ENCODE data around the gene SPATA46.

SPATA46 gene

DNA sequence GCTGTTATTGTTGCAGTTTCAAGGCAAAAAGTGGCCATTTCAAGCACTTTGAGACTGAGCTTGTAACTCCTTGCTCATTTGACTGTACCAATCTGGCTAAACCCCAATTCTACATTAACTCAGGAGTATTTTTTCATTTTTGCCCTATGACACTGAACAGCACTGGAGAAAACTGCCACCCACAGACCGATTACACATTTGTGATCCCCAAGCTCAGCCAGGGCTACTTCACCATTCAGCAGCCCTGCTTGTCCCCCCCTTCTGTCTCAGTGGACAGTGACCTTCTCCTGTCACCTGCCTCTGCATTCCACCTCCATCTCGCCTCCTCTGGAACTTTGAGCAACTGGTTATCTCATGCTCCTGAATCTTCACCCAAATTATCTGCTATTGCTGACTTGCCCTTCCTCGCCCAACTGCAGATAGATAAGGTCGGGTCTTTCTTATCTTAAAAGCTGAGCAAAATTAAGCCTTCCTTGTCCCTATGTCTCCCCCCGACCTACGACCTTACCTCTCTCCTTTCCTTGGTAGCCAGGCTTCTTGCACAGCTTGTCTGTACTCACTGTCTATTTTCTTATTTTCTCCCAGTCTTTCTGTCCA, 25.3 kb downstream of the SPATA46 start:
- DNase-seq: no peak

DNA sequence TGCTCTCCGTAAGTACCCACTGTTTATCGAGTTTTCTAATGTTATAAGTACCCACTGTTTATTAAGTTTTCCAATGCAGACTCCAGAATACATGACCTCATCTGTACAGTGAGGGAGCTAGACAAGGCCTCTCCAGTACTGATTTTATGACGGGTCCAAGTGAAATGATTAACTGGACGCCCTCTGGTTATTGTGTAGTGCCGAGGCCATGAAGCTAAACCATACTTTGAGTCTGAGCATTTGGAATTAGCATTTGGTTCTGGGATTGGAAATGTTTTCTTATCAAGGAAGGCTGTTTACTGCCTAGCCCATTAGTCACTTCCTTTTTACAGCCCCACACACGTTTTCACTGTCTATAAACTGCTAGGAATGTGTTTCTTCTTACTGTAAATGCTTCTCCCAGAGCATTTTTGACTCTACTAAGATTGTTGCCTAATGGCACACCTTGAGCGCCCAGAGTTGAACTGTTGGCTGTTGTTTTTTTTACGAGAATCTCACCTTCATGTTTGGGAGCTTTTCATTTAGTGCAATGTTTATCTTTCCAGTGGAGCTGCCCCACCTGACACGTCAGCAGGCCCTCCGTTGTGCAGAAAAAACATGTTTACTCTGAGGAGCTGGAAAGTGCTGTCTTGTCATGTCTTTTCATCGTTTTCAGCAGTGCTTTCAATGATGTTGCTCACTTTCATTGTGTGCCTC, 26.9 kb downstream of the SPATA46 start:
- no peak for DNase-seq

DNA sequence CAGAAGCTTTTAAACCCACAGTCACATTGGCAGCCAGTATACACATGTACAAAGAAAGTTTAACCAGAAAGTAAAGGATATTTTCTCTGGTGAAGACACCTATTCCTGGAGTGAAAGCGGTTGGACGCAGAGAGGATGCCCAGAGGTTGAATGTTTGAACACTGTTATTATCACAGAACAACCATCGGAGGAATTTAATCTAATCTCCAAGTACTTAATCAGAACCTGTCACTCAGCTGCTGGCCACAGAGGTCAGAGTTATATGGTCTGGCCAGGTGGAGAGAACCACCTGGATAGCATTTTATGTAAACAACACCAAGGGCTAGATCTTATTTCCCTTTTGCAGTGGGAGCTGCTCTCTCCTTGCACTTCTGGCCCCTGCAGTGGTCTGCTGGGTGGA, 29.4 kb downstream of the SPATA46 start:
- DNase-seq: no peak

DNA sequence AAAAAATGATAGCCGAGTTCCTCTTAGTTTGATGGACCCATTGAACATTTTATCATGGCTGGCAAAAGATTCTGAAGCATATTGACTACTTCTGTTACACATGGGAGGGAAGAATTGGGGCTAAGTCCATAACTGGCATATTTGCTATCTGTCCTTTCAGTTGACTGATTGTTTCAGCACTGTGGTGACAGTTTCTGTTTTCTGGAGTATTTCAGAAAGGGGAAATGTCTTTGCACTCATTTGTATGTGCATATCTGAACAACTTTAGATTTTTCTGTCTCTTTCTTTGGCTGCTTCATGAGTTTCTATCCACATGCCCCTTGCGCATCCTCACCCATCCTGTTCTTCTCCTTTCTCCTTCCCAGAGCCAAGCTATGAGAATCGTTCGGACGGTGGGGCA, 33.2 kb downstream of the SPATA46 start:
- no peak for DNase-seq

DNA sequence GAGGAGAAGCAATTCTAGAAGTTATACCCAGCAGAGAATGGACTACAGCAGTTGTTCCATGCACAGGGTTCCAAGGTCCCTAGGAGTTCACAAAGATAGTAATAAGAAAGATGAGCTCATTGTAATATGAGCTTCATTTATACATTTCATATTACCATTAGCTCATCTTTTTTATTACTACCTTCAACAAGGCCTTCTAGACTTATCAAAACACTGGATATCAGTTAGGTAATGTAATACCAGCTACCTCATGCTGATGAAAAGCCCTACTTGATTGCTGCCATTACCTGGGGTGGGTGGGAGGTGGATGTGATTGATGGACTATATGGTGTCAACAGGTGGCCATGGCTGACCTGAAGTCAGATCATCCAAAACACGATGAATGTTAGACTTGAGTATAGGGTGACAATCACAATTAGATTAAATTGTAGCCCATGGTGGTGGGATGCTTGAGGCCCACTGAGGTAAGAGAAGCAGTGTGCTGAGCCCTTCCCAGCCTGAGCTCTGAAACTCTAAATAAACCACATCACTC, 34.1 kb downstream of the SPATA46 start:
- no peak for DNase-seq

DNA sequence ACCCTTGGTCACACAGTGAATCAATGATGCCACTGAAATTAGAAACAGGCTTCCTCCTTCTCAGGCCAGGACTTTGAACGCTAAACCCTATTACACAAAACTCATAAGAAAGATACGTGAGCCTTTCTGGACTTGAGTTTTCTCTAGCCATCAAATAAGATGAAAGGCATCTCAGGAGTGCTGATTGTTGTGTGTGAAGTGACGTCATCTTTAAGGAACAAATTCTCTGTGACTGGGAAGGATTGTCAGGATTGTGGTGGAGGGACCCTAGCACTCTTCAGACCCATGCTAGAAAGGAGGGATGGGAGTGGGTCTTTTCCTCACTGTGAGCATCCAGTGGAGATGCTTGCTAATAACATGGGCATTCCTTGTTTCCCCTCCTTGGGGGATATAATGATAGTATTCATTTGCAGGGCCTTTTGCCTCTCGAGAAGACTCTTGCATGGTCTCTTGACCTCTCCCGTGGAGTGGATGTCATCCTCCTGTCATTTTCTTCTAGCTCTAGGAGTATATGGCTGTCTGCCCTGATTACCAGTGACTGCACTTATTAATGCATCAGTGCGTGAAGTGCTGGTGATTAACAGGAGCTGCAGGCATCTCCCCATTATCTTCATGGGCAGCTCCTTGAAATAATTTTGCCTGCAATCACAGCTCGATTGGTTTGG, 39.9 kb downstream of the SPATA46 start:
- peak; percentile 76 for DNase-seq

DNA sequence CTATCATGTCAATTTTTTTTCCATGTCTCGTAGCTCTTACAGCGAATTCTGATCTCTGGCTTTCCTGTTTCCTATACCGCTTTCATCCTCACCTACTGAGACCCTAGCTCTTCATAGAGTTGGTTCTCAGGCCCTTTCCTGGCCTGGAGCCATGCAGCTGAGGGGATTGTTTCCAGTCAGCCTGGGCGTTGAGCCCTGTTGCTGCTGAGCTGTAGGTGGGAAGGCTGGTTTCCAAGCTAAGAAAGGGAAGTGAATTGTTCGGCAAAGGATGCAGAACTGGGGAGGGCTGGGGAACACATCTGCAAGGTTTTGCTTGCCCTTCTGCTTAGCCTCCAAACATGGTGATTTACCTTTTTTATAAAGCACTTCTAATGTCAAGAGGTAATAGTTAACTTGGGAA, 41.5 kb downstream of the SPATA46 start:
- no peak for DNase-seq

DNA sequence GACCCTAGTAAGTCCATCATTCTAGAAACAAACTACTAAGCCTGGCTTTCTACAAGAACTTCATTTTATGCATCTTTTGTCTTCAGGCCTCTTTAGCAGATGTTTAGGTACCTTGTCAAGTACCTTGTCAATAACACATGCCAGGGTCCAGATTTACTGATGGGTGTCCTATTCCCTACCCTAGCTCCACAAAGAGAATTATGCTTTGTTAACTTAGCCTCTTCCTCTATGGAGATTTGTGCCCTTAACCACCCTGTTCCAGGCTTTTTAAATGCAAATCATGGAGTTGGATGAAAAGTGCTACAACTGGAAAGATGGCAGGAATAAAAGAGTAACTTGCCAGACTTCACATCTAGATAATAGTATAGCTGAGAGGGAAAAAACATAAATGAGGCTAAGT, 42.7 kb downstream of the SPATA46 start:
- no peak for DNase-seq

DNA sequence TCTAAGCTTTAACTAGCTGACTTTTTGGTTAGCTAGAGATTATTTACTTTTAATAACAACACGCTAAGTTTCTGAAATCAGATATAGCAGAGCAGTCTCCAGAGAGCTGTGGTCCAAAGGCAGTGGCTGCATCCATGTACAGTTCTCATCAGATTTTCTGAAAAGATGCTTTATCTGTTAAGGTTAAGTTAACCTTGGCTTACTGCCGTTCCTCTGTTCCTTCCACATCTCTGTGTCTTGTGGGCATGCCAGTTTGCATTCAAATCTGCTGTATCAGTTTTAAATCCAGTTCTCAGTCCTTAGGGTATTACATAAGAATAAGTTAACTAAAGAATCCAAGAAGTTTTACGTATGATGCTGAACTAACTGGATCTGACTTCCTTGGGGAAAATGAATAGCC, 46.8 kb downstream of the SPATA46 start:
- no peak for DNase-seq

DNA sequence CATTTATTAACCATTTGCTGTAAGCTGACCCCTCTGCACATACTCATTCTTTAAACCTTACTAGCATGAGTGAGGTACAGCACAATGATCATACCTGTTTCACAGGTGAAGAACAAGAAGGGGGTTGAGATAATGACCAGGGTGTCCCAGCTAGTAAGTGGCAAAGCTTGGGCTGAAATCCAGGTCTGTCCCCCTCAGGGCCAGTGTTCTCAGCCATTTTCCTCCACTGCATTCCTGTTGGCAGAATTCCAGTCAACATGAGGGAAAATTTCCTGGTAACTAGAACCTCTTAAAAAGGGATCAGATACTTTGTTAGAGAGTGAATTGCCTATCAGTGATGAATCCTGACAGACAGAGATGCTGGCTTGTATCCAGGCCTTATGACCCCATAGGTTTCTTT, 48.1 kb downstream of the SPATA46 start:
- DNase-seq: no peak

DNA sequence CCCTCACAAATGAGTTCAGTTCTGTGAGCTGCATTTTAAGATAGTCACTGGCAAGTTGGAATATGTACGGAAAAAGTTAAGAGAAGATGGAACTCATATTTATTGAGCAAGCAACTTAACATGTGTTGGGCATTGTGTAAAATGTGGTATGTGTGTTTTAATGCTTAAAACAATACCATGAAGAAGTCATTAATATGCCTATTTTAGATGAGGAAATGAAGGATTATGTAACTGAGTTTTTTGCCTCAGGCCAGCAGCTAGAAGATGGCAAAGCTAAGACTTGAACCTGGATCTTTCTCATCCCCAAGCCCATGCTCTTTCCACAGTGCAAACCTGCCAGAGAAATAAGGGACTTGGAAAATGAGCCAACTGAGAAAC, 48.9 kb downstream of the SPATA46 start:
- DNase-seq: no peak

DNA sequence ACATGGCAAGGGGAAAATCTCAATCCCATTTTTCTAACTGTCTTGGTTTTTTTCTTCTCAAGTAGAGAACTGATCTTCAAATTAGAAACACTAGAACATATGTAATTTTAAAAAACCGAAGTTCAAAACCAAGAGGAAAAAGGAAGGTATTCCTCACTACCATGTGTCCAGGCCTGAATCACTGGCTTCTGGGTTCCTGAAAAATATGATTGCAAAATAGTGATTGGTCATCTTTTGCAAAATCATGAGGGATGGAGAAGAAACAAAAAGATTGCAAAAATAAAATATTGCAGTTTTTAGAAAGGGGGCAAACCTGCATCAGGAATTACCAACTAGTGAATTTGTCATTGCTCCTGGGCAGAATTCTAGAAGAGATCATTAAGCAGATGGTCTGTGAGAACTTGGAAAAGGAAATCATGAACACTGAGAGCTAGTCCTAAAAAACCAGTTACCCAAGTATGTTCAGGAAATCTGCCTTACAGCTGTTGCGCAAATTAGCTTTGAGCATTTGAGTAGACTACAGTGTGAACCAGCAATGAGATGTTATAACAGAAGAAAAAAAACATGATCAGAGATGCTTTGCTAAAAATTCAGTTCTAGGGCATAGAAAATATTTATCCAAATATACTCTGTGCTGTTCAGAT, 49.4 kb downstream of the SPATA46 start:
- DNase-seq: no peak

DNA sequence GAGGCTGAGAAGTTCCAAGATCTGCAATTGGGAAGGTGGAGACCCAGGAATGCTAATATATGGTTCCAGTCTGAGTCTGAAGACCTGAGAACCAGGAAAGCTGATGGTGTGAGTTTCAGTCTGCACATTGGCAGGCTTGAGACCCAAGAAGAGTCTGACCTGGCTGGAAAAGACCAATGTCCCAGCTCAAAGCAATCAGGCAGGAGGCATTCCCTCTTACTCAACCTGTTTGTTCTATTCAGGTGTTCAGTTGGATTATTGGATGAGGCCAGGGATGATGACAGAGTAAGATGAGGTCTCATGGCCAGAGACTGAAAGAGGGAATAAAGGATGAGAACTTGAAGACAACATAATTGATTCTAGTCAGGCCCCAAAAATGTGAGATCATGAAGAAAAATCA, 50.1 kb downstream of the SPATA46 start:
- DNase-seq: no peak

DNA sequence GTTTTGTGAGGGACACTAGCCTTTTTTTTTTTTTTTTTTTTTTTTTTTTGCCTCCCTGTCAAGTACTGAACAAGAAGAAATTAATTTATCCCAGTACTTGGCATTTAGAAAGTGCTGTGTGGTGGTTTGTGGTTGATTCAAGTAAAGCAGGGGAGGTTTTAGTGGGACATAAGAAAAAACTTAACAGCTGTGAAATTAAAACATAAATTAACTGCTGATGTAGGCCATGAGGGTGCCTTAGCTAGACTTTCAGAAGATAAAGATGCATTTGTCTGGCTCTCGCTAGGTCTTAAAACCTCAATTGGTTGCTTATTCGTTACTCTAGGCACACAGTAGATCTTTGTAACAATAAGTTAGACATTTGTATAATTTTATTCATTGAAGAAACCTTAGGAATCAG, 52.3 kb downstream of the SPATA46 start:
- no peak for DNase-seq
